NB4 (cell line): ENCODE results near the gene PPP1R16B.

ENCODE experiments used
- CTCF ChIP-seq: IDR thresholded peaks from one replicate; pipeline ENCODE4 v1.5.1; 2012; ENCODE audit warnings: low read depth, low read length
- POLR2A ChIP-seq: IDR thresholded peaks from 2 replicates; pipeline ENCODE4 v1.6.1; 2011; ENCODE audit warnings: mild to moderate bottlenecking; ENCODE audit not compliant: insufficient read length; ENCODE audit errors: extremely low read depth

- TF ChIP-seq CTCF (no peak), POLR2A (no peak)
Measured at GRCh38 chr20:38825901-38826625, 20.6 kb downstream of the PPP1R16B start.
